ENCODE results near the gene WSCD2.

DNA sequence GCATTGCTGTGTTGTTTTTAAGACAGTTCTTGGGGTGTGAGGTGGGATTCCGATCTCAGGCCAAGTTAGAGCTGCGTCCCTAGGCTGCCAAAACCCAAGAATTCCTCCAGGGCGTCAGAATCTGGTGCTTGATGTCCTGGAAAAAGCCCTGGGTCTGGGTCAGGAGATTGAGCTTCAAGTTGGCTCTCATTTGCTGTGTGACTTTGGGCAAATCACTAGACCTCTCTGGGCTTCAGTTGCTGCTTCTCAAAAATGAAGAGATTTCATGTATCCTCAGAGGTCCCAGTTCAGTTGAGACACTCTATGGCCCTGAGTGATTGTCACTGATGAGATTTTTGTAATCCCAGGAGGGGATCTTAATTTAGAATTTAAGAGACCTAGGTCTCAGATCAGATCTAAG is 1.9 kb downstream of the WSCD2 start:
- TF ChIP-seq POLR2AphosphoS5 (IDR thresholded peaks at IDR 0.05; ENCODE audit: insufficient read depth in 1 of 2, low read depth in 1 of 2) (no peak), POLR2A (IDR thresholded peaks at IDR 0.05) (no peak)
- TF ChIP-seq, protein P1, sequence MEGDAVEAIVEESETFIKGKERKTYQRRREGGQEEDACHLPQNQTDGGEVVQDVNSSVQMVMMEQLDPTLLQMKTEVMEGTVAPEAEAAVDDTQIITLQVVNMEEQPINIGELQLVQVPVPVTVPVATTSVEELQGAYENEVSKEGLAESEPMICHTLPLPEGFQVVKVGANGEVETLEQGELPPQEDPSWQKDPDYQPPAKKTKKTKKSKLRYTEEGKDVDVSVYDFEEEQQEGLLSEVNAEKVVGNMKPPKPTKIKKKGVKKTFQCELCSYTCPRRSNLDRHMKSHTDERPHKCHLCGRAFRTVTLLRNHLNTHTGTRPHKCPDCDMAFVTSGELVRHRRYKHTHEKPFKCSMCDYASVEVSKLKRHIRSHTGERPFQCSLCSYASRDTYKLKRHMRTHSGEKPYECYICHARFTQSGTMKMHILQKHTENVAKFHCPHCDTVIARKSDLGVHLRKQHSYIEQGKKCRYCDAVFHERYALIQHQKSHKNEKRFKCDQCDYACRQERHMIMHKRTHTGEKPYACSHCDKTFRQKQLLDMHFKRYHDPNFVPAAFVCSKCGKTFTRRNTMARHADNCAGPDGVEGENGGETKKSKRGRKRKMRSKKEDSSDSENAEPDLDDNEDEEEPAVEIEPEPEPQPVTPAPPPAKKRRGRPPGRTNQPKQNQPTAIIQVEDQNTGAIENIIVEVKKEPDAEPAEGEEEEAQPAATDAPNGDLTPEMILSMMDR (IDR thresholded peaks at IDR 0.05), result no peak

Data from vagina (tissue), 2 donors.